CD14-positive monocyte (primary cell): ENCODE results near the gene HOXC12. TPM values are rescaled to one million over a fixed set of nuclear protein-coding genes. Genes with fewer than 3 reads are reported as not detected.

ENCODE experiments used
- DNase-seq, 3 donors: peaks; one replicate each; pipeline ENCODE4 v3.0.0-alpha.2; 2011 to 2022
- H2AFZ ChIP-seq: 2 replicates; pipeline ENCODE4 v1.6.0; 2012; ENCODE audit warnings: mild to moderate bottlenecking, low read depth, low read length, inconsistent platforms; ENCODE audit not compliant: insufficient read depth, poor library complexity, severe bottlenecking
- H3K27ac ChIP-seq, 2 donors: 1 replicate in 1 of 2; 2 replicates in 1 of 2; pipeline ENCODE4 v1.5.1; 2012 to 2013; ENCODE audit warnings: low read length in 2 of 2, control low read depth in 1 of 2, inconsistent platforms in 1 of 2, low read depth in 1 of 2, mild to moderate bottlenecking in 1 of 2
- H3K27me3 ChIP-seq, 2 donors: one replicate each; pipeline versions ENCODE4 v1.6.0 to v1.6.1; 2011 to 2013; ENCODE audit warnings: low read length in 2 of 2; ENCODE audit not compliant: control insufficient read depth in 2 of 2, insufficient read depth in 2 of 2
- H3K36me3 ChIP-seq, 2 donors: replicated peaks in 1 of 2; 1 replicate in 1 of 2; 2 replicates in 1 of 2; pipeline versions ENCODE4 v1.5.1 to v1.6.1; 2012 to 2013; ENCODE audit warnings: low read length in 2 of 2, control low read depth in 1 of 2, inconsistent platforms in 1 of 2, mild to moderate bottlenecking in 1 of 2; ENCODE audit not compliant: insufficient read depth in 2 of 2, control insufficient read depth in 1 of 2
- H3K4me1 ChIP-seq, 2 donors: 1 replicate in 1 of 2; 2 replicates in 1 of 2; pipeline versions ENCODE4 v1.5.1 to v1.6.1; 2012 to 2013; ENCODE audit warnings: low read length in 2 of 2, control low read depth in 1 of 2, inconsistent platforms in 1 of 2, mild to moderate bottlenecking in 1 of 2, moderate library complexity in 1 of 2; ENCODE audit not compliant: insufficient read depth in 2 of 2, control insufficient read depth in 1 of 2
- H3K4me2 ChIP-seq: replicated peaks from 2 replicates; pipeline ENCODE3; 2012; ENCODE audit warnings: low read length, moderate library complexity, mild to moderate bottlenecking; ENCODE audit not compliant: poor library complexity, severe bottlenecking; ENCODE audit errors: extremely low read depth
- H3K4me3 ChIP-seq, 3 experiments: fragments of 200-600 bp in 1 of 3; sonication (generic) in 1 of 3; replicated peaks in 1 of 3; 1 replicate in 2 of 3; 2 replicates in 1 of 3; pipeline ENCODE4 v1.5.1; 2011 to 2013; ENCODE audit warnings: low read length in 3 of 3, mild to moderate bottlenecking in 3 of 3, control low read depth in 2 of 3, low read depth in 2 of 3, inconsistent platforms in 1 of 3, moderate library complexity in 1 of 3
- H3K79me2 ChIP-seq: 2 replicates; pipeline ENCODE4 v1.6.0; 2012; ENCODE audit warnings: mild to moderate bottlenecking, control low read depth, inconsistent platforms, low read length, moderate library complexity; ENCODE audit not compliant: insufficient read depth
- H3K9ac ChIP-seq: 2 replicates; pipeline ENCODE4 v1.6.0; 2017; ENCODE audit warnings: low read length, mild to moderate bottlenecking; ENCODE audit not compliant: insufficient read depth, poor library complexity, severe bottlenecking
- H3K9me3 ChIP-seq, 2 donors: replicated peaks in 1 of 2; 1 replicate in 1 of 2; 2 replicates in 1 of 2; pipeline versions ENCODE4 v1.5.1 to v1.6.1; 2012 to 2013; ENCODE audit warnings: low read length in 2 of 2, control low read depth in 1 of 2; ENCODE audit not compliant: control insufficient read depth in 1 of 2, insufficient read depth in 1 of 2
- H4K20me1 ChIP-seq: 2 replicates; pipeline ENCODE4 v1.6.0; 2012; ENCODE audit warnings: mild to moderate bottlenecking, low read length, control low read depth, moderate library complexity; ENCODE audit not compliant: insufficient read depth
- H3K27ac Mint-ChIP-seq, 7 donors: one replicate each; pipeline ENCODE4 v1.8.0; 2020; ENCODE audit warnings: mild to moderate bottlenecking in 7 of 7, mixed read lengths in 7 of 7, moderate library complexity in 6 of 7, inconsistent platforms in 2 of 7
- H3K27me3 Mint-ChIP-seq, 3 donors: one replicate each; pipeline ENCODE4 v1.8.0; 2021 to 2022; ENCODE audit warnings: low read depth in 3 of 3, mild to moderate bottlenecking in 3 of 3, mixed read lengths in 3 of 3, moderate library complexity in 3 of 3, inconsistent platforms in 1 of 3
- H3K36me3 Mint-ChIP-seq, 2 donors: one replicate each; pipeline ENCODE4 v1.8.0; 2020; ENCODE audit warnings: mixed read lengths in 2 of 2, inconsistent platforms in 1 of 2, mild to moderate bottlenecking in 1 of 2
- H3K4me1 Mint-ChIP-seq: one replicate; pipeline ENCODE4 v1.8.0; 2020; ENCODE audit warnings: mild to moderate bottlenecking, mixed read lengths
- H3K4me3 Mint-ChIP-seq, 2 donors: one replicate each; pipeline ENCODE4 v1.8.0; 2020; ENCODE audit warnings: mild to moderate bottlenecking in 2 of 2, mixed read lengths in 2 of 2, moderate library complexity in 1 of 2
- H3K9me3 Mint-ChIP-seq, 7 donors: one replicate each; pipeline ENCODE4 v1.8.0; 2020 to 2022; ENCODE audit warnings: mixed read lengths in 7 of 7, mild to moderate bottlenecking in 6 of 7, moderate library complexity in 6 of 7, inconsistent platforms in 2 of 7
- WGBS: methylation state at CpG from one replicate; pipeline ENCODE4 v1.1.5; 2013; ENCODE audit warnings: missing lambda C conversion rate; ENCODE audit not compliant: insufficient coverage; 5-methylcytosine and 5-hydroxymethylcytosine counted together
- intact Hi-C, 2 donors: fragments of 100-400 bp; cut with micrococcal nuclease; formaldehyde crosslinking; loops; one replicate each; pipeline versions ENCODE4 v1.15.0 to v1.15.1; 2023
- polyA plus RNA-seq, 3 donors: library from polyadenylated mRNA; depleted of rRNA in 1 of 3; unstranded in 2 of 3; stranded (reverse) in 1 of 3; fragments of 300-500 nt in 2 of 3; fragments of >200 nt in 1 of 3; fragmentation: Illumina TruSeq in 2 of 3; gene quantifications; 1 replicate in 2 of 3; 2 replicates in 1 of 3; pipeline ENCODE4 v1.2.3, GENCODE V29; 2012 to 2021
- TF ChIP-seq, protein P1 (sequence below): fragments of 200-600 bp; IDR thresholded peaks from one replicate; pipeline ENCODE4 v1.8.0; 2022; ENCODE audit warnings: antibody characterized with exemption, mild to moderate bottlenecking

The HOXC12 gene
- polyA plus RNA-seq, 3 donors: not detected

GRCh38 chr12:53952871-53953734 lies 1.6 kb upstream of the HOXC12 start:
- H3K27ac Mint-ChIP-seq: peak overlapping the region in 1 of 7 donors; percentile 31
- H3K9me3 Mint-ChIP-seq: peaks cover 0 to 60% (median 21%) of the 10 kb centered on the region in 7 donors
- peak overlapping the region in 1 of 2 donors; percentile 62 for H3K4me3 Mint-ChIP-seq
- Histone ChIP-seq H3K4me2 (no peak overlapping the region), H3K36me3 (no peaks in the 10 kb centered on the region), H3K27me3 (peaks cover 92 to 99% of the 10 kb centered on the region in 2 donors), H3K9me3 (peaks cover 3 to 87% of the 10 kb centered on the region in 2 donors), H3K9ac (no peak overlapping the region), H3K4me3 (no peak overlapping the region), H3K27ac (no peak overlapping the region), H3K4me1 (no peaks in the 10 kb centered on the region), H4K20me1 (no peaks in the 10 kb centered on the region), H2AFZ (no peak overlapping the region), H3K79me2 (no peaks in the 10 kb centered on the region)
- peaks cover 2 to 12% of the 10 kb centered on the region in 2 donors for H3K36me3 Mint-ChIP-seq
- TF ChIP-seq, protein P1, sequence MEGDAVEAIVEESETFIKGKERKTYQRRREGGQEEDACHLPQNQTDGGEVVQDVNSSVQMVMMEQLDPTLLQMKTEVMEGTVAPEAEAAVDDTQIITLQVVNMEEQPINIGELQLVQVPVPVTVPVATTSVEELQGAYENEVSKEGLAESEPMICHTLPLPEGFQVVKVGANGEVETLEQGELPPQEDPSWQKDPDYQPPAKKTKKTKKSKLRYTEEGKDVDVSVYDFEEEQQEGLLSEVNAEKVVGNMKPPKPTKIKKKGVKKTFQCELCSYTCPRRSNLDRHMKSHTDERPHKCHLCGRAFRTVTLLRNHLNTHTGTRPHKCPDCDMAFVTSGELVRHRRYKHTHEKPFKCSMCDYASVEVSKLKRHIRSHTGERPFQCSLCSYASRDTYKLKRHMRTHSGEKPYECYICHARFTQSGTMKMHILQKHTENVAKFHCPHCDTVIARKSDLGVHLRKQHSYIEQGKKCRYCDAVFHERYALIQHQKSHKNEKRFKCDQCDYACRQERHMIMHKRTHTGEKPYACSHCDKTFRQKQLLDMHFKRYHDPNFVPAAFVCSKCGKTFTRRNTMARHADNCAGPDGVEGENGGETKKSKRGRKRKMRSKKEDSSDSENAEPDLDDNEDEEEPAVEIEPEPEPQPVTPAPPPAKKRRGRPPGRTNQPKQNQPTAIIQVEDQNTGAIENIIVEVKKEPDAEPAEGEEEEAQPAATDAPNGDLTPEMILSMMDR: no peak
- no peak for DNase-seq
- peaks cover 97 to 99% (median 97%) of the 10 kb centered on the region in 3 donors for H3K27me3 Mint-ChIP-seq
- 6% methylated on average over 25 of the region's 38 CpGs for WGBS
- intact Hi-C loops: loop anchor here in 1 of 2 donors (5.0 kb wide), 1 partner anchor 44 kb away; no protein-coding TSS in a partner anchor
- H3K4me1 Mint-ChIP-seq: peaks cover 6% of the 10 kb centered on the region

DNA sequence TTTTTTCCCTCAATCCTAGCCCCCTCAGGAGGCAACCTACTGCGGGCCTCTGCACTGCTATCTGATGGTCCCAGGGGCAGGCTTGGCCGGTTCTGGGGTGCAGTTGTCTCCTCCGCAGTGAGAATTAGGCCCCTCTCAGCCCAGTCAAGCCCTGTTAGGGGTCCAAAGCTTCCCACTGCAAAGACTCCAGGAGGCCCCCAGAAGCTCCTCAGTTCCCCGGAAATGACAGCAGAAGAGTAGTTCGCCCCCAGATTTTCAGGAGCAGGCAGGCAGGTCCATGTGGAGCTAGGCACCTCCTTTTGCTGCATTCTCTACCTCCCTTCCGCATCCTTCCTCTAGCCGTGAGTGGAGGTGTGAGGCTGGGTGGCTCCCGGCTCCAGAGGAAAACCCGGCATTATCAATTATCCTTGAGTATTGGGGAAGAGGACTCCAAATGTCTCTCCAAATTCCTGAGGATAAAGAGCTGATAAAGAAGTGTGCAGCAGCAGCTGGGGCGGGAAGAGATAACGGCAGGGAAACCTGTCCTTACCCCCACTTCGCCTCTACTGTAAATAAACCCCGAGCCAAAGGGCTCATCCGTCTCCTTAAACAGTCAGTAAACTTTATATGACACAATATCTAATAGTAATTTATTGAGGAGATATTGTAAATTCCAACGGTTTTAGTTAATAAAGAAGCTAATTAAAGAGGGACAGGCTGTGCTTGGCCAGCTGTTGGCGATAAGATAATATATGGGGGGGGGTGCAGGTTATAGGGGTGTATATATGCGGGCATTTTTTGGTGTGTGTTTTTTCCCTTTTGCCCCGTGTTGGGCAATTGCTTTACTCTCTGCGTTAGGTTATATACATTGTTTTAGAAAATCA lies 641 bp upstream of the HOXC12 start:
- Histone ChIP-seq H2AFZ (no peak overlapping the region), H3K4me1 (no peaks in the 10 kb centered on the region), H3K9me3 (peaks cover 3 to 85% of the 10 kb centered on the region in 2 donors), H3K4me3 (no peak overlapping the region), H3K9ac (no peak overlapping the region), H3K27ac (no peak overlapping the region), H3K36me3 (no peaks in the 10 kb centered on the region), H4K20me1 (no peaks in the 10 kb centered on the region), H3K79me2 (no peaks in the 10 kb centered on the region), H3K4me2 (no peak overlapping the region), H3K27me3 (peaks cover 92 to 99% of the 10 kb centered on the region in 2 donors)
- peaks cover 6% of the 10 kb centered on the region for H3K4me1 Mint-ChIP-seq
- peaks cover 95 to 99% (median 95%) of the 10 kb centered on the region in 3 donors for H3K27me3 Mint-ChIP-seq
- no peak for DNase-seq
- H3K9me3 Mint-ChIP-seq: peaks cover 0 to 60% (median 27%) of the 10 kb centered on the region in 7 donors
- peak overlapping the region in 1 of 2 donors; percentile 62 for H3K4me3 Mint-ChIP-seq
- intact Hi-C loops: loop anchor here in 1 of 2 donors (5.0 kb wide), 1 partner anchor 43 kb away; no protein-coding TSS in a partner anchor
- 16% methylated on average over 4 of the region's 19 CpGs for WGBS
- TF ChIP-seq, protein P1: no peak
- no peak overlapping the region for H3K27ac Mint-ChIP-seq
- H3K36me3 Mint-ChIP-seq: peaks cover 2 to 12% of the 10 kb centered on the region in 2 donors
